Lower leg skin (tissue), 4 donors: ENCODE data around the gene SEMA6A. TPM values are rescaled to one million over a fixed set of nuclear protein-coding genes. Genes with fewer than 3 reads are reported as not detected.

Experiments used
- DNase-seq, 2 donors: peaks; one replicate each; pipeline ENCODE4 v3.0.0-alpha.2; 2019; ENCODE audit warnings: low spot score in 2 of 2
- H3K4me3 ChIP-seq: fragments of 200-600 bp; sonication (generic); 2 replicates; pipeline ENCODE4 v1.5.1; 2017; ENCODE audit warnings: mild to moderate bottlenecking, low read depth; ENCODE audit not compliant: poor library complexity, severe bottlenecking
- CTCF ChIP-seq, 3 donors: fragments of 450-650 bp; IDR thresholded peaks; one replicate each; pipeline ENCODE4 v1.5.1; 2016; ENCODE audit warnings: antibody characterized with exemption in 3 of 3, mild to moderate bottlenecking in 3 of 3, moderate library complexity in 2 of 3
- POLR2A ChIP-seq, 2 donors: fragments of 450-650 bp; IDR thresholded peaks; one replicate each; pipeline ENCODE4 v1.6.1; 2016 to 2017; ENCODE audit warnings: antibody characterized with exemption in 2 of 2, mild to moderate bottlenecking in 1 of 2, moderate library complexity in 1 of 2
- WGBS, 2 donors: methylation state at CpG; one replicate each; pipeline ENCODE4 v1.1.5; 2018; 5-methylcytosine and 5-hydroxymethylcytosine counted together
- intact Hi-C: fragments of 100-400 bp; cut with DNase I; formaldehyde crosslinking; loops from one replicate; pipeline ENCODE4 v1.15.0; 2023; ENCODE audit warnings: low total_unique reads
- total RNA-seq, 4 donors: library from RNA; depleted of rRNA; stranded (reverse); fragments of >200 nt; gene quantifications; one replicate each; pipeline ENCODE4 v1.1.0, GENCODE V29; 2016

Gene SEMA6A
- total RNA-seq, 4 donors from 2014 or later = 7.0 to 21.8 (median 10.1) TPM

DNA sequence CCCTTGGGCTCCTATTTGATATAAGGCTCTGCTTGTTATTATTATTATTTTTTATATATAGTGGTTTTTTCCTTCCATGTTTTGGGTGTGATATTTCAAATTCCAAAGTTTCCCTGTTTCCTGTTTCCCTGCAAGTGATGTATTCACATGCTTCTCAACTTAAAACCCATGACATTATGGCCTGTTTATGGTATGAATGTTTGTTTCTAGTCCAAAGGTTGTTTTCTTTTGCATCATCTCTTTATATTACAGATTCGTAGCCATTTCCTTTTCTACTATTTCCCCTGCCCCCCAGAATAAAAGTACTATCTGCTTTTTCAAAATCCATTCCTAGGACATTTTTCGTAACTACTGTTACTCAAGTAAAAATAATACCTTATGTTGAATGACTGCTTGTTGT is 7.5 kb downstream of the SEMA6A start:
- WGBS, 2 donors = 88 to 91% methylated on average over 2 of the region's 2 CpGs
- TF ChIP-seq CTCF (IDR thresholded peaks at IDR 0.05) = no peak
- no peak for TF ChIP-seq POLR2A (IDR thresholded peaks at IDR 0.05)
- DNase-seq = no peak
- intact Hi-C loops = no loop called here
- no peak overlapping the region for H3K4me3 ChIP-seq

- H3K4me3 ChIP-seq = no peak overlapping the region
- 72% methylated on average over 1 of the region's 1 CpG for WGBS, 2 donors
- intact Hi-C loops = no loop called here
- TF ChIP-seq POLR2A (IDR thresholded peaks at IDR 0.05) (no peak), CTCF (IDR thresholded peaks at IDR 0.05) (no peak)
- DNase-seq = no peak
Observed at GRCh38 chr5:116566251-116566650, 8.4 kb downstream of the SEMA6A start.

DNA sequence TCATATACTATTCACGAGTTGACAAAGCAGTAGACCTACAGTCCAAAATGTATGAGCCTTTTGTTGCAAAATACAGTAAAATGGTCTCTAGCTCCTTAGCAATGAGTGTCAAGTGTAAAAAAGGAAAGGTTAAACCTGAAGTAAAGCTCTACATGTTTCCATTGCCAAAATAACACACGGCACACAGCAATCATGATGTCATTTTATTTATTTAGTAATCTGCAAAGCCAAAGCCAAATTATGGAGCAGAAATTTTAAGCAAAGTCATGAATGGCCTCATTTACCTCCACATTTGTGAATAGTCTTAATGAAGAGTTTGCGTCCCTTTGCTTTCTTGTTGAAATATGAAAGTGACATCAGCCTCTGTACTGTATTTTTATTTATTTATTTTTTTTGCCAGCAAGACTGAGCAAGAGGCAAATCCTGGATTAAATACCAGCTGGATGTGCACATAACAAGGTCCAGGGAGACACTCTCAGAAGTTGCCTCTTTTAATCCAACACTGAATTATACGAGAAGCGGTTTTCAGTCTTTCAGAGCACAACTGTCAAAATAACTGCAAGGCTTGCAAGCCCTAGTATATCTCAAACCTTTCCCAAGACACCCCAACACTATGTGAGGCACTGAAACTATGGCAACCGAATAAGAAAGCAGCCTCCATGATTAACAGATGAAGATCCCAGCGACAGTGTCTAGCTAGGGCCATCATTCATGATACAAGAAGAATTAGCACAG is 9.7 kb downstream of the SEMA6A start:
- 61 to 74% methylated on average over 7 of the region's 7 CpGs for WGBS, 2 donors
- no peak overlapping the region for H3K4me3 ChIP-seq
- TF ChIP-seq POLR2A (IDR thresholded peaks at IDR 0.05) (no peak), CTCF (IDR thresholded peaks at IDR 0.05) (no peak)
- no peak for DNase-seq
- intact Hi-C loops = no loop called here

GRCh38 chr5:116564312-116564711 is 10.3 kb downstream of the SEMA6A start:
- no peak for DNase-seq
- TF ChIP-seq POLR2A (IDR thresholded peaks at IDR 0.05) = no peak
- no peak for TF ChIP-seq CTCF (IDR thresholded peaks at IDR 0.05)
- no peak overlapping the region for H3K4me3 ChIP-seq
- WGBS, 2 donors = 80 to 82% methylated on average over 3 of the region's 3 CpGs
- intact Hi-C loops = no loop called here

GRCh38 chr5:116563736-116564308 is 10.8 kb downstream of the SEMA6A start:
- intact Hi-C loops = no loop called here
- WGBS, 2 donors = 59 to 60% methylated on average over 6 of the region's 6 CpGs
- no peak overlapping the region for H3K4me3 ChIP-seq
- no peak for DNase-seq
- TF ChIP-seq POLR2A (IDR thresholded peaks at IDR 0.05) = no peak
- TF ChIP-seq CTCF (IDR thresholded peaks at IDR 0.05) = no peak
